Fibroblast of mammary gland (primary cell): Measurements from ENCODE around the gene SMOC2.

ENCODE experiments used
- DNase-seq: peaks from one replicate; pipeline ENCODE4 v3.0.0-alpha.2; 2010; ENCODE audit warnings: low read depth
- H3K4me3 ChIP-seq: 2 replicates; pipeline ENCODE4 v1.5.1; 2011; ENCODE audit warnings: low read depth, mild to moderate bottlenecking, low read length, moderate library complexity; ENCODE audit not compliant: control insufficient read depth
- TF ChIP-seq, protein P1 (sequence below): conservative IDR thresholded peaks from 2 replicates; pipeline ENCODE4 v1.5.1; 2011; ENCODE audit warnings: low read depth, low read length, inconsistent platforms; ENCODE audit not compliant: control insufficient read depth, insufficient read depth

The SMOC2 gene

DNA sequence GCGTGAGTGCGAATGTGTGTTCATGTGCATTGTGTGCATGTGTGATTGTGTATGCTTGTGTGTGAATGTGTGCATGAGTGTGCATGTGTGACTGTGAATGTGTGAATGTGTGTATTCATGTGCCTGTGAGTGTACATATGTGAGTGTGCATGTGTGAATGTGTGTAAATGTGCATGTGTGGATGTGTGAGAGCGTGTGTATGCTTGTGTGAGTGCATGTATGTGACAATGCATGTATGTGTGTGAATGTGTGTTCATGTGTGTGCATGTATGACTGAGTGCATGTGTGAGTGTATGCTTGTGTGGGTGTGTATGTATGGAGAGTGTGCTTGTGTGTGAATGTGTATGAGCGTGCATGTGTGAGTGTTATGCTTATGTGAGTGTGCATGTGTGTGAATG is 77.4 kb downstream of the SMOC2 start:
- DNase-seq: no peak
- H3K4me3 ChIP-seq: no peak overlapping the region
- TF ChIP-seq, protein P1, sequence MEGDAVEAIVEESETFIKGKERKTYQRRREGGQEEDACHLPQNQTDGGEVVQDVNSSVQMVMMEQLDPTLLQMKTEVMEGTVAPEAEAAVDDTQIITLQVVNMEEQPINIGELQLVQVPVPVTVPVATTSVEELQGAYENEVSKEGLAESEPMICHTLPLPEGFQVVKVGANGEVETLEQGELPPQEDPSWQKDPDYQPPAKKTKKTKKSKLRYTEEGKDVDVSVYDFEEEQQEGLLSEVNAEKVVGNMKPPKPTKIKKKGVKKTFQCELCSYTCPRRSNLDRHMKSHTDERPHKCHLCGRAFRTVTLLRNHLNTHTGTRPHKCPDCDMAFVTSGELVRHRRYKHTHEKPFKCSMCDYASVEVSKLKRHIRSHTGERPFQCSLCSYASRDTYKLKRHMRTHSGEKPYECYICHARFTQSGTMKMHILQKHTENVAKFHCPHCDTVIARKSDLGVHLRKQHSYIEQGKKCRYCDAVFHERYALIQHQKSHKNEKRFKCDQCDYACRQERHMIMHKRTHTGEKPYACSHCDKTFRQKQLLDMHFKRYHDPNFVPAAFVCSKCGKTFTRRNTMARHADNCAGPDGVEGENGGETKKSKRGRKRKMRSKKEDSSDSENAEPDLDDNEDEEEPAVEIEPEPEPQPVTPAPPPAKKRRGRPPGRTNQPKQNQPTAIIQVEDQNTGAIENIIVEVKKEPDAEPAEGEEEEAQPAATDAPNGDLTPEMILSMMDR: no peak

DNA sequence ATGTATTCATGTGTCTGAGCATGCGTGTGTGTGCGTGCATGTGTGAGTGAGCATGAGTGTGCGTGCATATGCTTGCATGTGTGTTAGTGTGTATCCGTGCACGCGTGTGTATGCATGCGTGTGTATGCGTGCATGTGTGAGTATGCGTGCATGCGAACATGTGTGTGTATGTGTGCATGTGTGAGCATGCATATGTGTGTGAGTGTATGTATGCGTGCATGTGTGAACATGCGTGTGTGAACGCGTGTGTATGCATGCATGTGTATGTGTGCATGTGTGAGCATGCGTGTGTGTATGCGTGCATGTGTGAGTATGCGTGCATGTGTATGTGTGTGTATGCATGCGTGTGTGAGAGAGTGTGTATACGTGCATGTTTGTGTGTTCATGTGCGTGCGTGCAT is 77.9 kb downstream of the SMOC2 start:
- H3K4me3 ChIP-seq: no peak overlapping the region
- TF ChIP-seq, protein P1: no peak
- DNase-seq: no peak

DNA sequence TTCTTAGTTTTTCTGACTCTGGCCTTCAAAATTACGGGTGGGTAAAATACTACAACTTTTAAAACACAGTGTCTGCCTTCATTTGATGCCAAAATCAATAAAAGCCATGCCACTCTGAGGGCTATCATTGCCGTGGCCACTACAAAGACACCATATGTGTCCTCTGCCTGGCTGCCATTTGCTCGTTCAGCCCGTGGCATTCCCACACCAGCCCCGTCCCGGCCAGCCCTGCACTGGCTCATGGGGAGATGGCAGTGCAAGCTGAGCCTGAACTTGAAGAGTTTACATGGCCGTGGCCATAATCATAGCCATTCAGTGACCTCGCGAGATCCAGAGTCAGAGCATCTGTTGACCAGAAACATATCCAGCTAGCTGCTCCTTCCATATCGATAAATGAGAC is 79.2 kb downstream of the SMOC2 start:
- DNase-seq: no peak
- no peak overlapping the region for H3K4me3 ChIP-seq
- TF ChIP-seq, protein P1: no peak

DNA sequence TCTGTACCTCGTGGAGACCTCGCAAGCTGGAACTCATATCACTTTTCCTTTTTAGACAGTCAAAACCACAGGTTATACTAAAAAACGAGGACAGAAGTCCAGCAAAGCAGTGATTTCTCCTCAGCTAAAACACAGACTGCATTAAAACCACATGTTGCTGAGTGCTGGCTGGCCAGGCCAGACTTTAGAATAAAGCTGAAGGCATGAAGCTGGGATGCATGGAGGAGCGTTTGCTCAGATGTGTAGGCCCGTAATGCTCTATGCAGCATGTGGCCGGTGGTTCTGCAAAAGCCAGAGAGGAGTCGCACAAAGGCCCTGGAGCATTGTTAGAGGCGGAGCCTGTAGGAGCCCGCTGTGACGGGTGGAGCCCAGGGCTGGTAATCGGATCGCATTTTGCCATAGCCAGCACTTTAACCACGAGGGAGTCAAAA is 83.6 kb downstream of the SMOC2 start:
- H3K4me3 ChIP-seq: no peak overlapping the region
- TF ChIP-seq, protein P1: no peak
- peak; percentile 39 for DNase-seq

DNA sequence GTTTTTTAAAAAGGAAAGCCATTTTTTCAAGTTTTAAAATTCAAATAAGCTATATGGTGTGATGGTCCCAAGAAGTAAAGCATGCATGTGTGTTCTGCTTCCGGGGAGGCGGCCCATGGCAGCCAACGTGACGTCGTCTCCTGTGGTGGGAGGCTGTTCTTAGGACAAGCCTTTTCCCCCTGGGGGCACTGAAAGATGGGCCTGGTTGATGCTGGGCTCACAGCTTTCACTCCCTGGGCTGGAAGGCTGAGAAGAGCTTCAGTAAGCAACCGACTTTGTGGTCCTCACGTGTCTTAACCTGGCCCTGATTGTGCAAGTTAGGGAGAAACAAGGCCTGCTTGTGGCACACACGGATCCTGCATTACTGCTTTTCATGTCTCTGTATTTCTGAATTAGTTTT is 84.1 kb downstream of the SMOC2 start:
- TF ChIP-seq, protein P1: no peak
- H3K4me3 ChIP-seq: no peak overlapping the region

DNA sequence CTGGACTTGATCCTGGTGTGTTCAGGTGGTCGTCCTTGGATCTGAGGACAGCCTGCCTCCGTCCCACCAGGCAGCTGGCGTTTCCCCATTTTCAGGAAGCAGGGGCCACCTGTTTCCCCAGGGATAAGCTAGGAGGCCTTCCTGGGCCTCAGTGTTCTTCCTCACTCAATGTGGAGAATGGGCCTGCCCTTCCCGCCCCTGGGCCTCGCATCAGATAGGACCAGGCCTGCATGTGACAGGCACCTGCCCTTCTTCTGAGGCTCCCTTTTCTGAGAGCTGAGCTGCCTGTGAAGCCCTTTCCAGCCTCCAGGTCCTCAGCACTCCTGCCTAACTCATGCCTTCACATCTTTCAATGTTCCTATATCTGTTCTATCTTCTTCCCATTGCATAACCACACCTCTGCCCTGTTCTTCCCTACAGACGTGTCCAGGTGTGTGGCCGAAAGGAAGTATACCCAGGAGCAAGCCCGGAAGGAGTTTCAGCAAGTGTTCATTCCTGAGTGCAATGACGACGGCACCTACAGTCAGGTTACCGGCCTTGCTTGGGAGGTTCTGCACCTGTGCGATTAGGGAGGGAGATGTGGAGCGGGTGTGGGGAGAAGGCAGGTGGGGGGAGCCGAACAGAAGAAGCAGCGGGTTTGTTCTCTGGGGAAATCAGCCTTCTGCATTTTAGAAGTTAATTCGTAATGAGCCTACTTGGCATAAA is 85.1 kb downstream of the SMOC2 start:
- TF ChIP-seq, protein P1: no peak
- no peak overlapping the region for H3K4me3 ChIP-seq
- no peak for DNase-seq

More for the DNA sequence above, 84.1 kb downstream of the SMOC2 start:
- no peak for DNase-seq
